NCI-H69 (cell line): Measurements from ENCODE around the gene OR52B6.
"Not testable (repeated sequence)": the region's sequence is repeated elsewhere in the genome, so short reads cannot be mapped to it uniquely, and the experiment has no call there.

ENCODE experiments used
- DNase-seq: peaks from one replicate; lab custom pipeline; 2025; lab: John Stamatoyannopoulos, UW

The OR52B6 gene

GRCh38 chr11:5580577-5580976 lies at the start of gene OR52B6:
Gene OR52B6 (plus strand): TSS chr11:5580877. CDS start chr11:5580877, 0 bp downstream.
- no peak for DNase-seq

GRCh38 chr11:5531053-5531831 lies 49.4 kb upstream of the OR52B6 start:
- no peak for DNase-seq

- DNase-seq = no peak
Observed at GRCh38 chr11:5534046-5534445, 46.6 kb upstream of the OR52B6 start.

GRCh38 chr11:5536482-5536881 lies 44.2 kb upstream of the OR52B6 start:
- DNase-seq = no peak

GRCh38 chr11:5541427-5541826 lies 39.2 kb upstream of the OR52B6 start:
- no peak for DNase-seq

GRCh38 chr11:5546457-5546856 lies 34.2 kb upstream of the OR52B6 start:
- no peak for DNase-seq

GRCh38 chr11:5547982-5548381 lies 32.7 kb upstream of the OR52B6 start:
- no peak for DNase-seq

- no peak for DNase-seq
Observed at GRCh38 chr11:5548440-5548839, 32.2 kb upstream of the OR52B6 start, which contains the start of gene OR52H1. Gene OR52H1 (minus strand): TSS chr11:5548540. CDS start chr11:5545505, 3,035 bp downstream.

GRCh38 chr11:5550440-5551095 lies 30.1 kb upstream of the OR52B6 start:
- DNase-seq = no peak

GRCh38 chr11:5553343-5553742 lies 27.3 kb upstream of the OR52B6 start:
- DNase-seq = no peak

GRCh38 chr11:5556596-5557188 lies 24.0 kb upstream of the OR52B6 start:
- DNase-seq = no peak

GRCh38 chr11:5557751-5558150 lies 22.9 kb upstream of the OR52B6 start:
- DNase-seq = no peak

- no peak for DNase-seq
Observed at GRCh38 chr11:5564259-5565019, 16.2 kb upstream of the OR52B6 start.

GRCh38 chr11:5574654-5575053 lies 6.0 kb upstream of the OR52B6 start:
- DNase-seq = no peak

- no peak for DNase-seq
Observed at GRCh38 chr11:5575152-5575551, 5.5 kb upstream of the OR52B6 start.

GRCh38 chr11:5577101-5577500 lies 3.6 kb upstream of the OR52B6 start:
- no peak for DNase-seq

- DNase-seq = no peak
Observed at GRCh38 chr11:5581014-5581413, 337 bp downstream of the OR52B6 start.

GRCh38 chr11:5584458-5584857 lies 3.8 kb downstream of the OR52B6 start:
- DNase-seq = not testable (repeated sequence)

GRCh38 chr11:5589906-5590305 lies 9.2 kb downstream of the OR52B6 start:
- not testable (repeated sequence) for DNase-seq

GRCh38 chr11:5591613-5592012 lies 10.9 kb downstream of the OR52B6 start:
- no peak for DNase-seq

GRCh38 chr11:5592615-5593014 lies 11.9 kb downstream of the OR52B6 start:
- no peak for DNase-seq

- no peak for DNase-seq
Observed at GRCh38 chr11:5593146-5593545, 12.5 kb downstream of the OR52B6 start.
